HepG2 (cell line): ENCODE results near the gene TUBB. TPM values are rescaled to one million over a fixed set of nuclear protein-coding genes. Genes with fewer than 3 reads are reported as not detected.

Source experiments
- CBX5 ChIP-seq: sonication (generic); formaldehyde crosslinking; IDR thresholded peaks from 2 replicates; pipeline ENCODE4 v1.4.0; 2020; ENCODE audit warnings: missing genetic modification reagents, borderline replicate concordance
- CSRNP1 ChIP-seq: sonication (generic); formaldehyde crosslinking; IDR thresholded peaks from 2 replicates; pipeline ENCODE4 v1.8.1; 2023; ENCODE audit warnings: mild to moderate bottlenecking, missing genetic modification reagents
- CSRNP2 ChIP-seq: sonication (generic); formaldehyde crosslinking; conservative IDR thresholded peaks from 2 replicates; pipeline ENCODE4 v1.8.0; 2022; ENCODE audit warnings: low read depth, missing genetic modification reagents
- GLI4 ChIP-seq: sonication (generic); formaldehyde crosslinking; IDR thresholded peaks from 2 replicates; pipeline ENCODE4 v1.5.1; 2020; ENCODE audit warnings: missing genetic modification reagents, mild to moderate bottlenecking, moderate library complexity, borderline replicate concordance
- KAT2B ChIP-seq: fragments of 150-350 bp; IDR thresholded peaks from 2 replicates; pipeline ENCODE4 v1.6.1; 2014; ENCODE audit warnings: low read depth, low read length, borderline replicate concordance
- KLF6 ChIP-seq: IDR thresholded peaks from 2 replicates; pipeline ENCODE4 v1.8.0; 2016; ENCODE audit warnings: missing biosample characterization, missing genetic modification reagents
- NFE2 ChIP-seq: sonication (generic); formaldehyde crosslinking; IDR thresholded peaks from 2 replicates; pipeline ENCODE4 v1.4.0; 2020; ENCODE audit warnings: missing genetic modification reagents
- NR2F6 ChIP-seq, 2 experiments: IDR thresholded peaks; 2 replicates each; pipeline ENCODE4 v1.6.1; 2016; ENCODE audit warnings: antibody characterized with exemption in 1 of 2, mild to moderate bottlenecking in 1 of 2
- SIX1 ChIP-seq: sonication (generic); formaldehyde crosslinking; IDR thresholded peaks from 2 replicates; pipeline ENCODE4 v1.4.0; 2020; ENCODE audit warnings: missing genetic modification reagents, borderline replicate concordance
- SMAD1 ChIP-seq: sonication (generic); formaldehyde crosslinking; IDR thresholded peaks from 2 replicates; pipeline ENCODE4 v1.4.0; 2020; ENCODE audit warnings: missing genetic modification reagents, low read depth, mild to moderate bottlenecking, borderline replicate concordance
- SMAD9 ChIP-seq: sonication (generic); formaldehyde crosslinking; IDR thresholded peaks from 2 replicates; pipeline ENCODE4 v1.5.1; 2020; ENCODE audit warnings: mild to moderate bottlenecking, missing genetic modification reagents
- ZBTB1 ChIP-seq: sonication (generic); formaldehyde crosslinking; IDR thresholded peaks from 2 replicates; pipeline ENCODE4 v1.4.0; 2020; ENCODE audit warnings: missing genetic modification reagents, borderline replicate concordance
- ZBTB39 ChIP-seq: sonication (generic); formaldehyde crosslinking; IDR thresholded peaks from 2 replicates; pipeline ENCODE4 v1.5.0; 2020; ENCODE audit warnings: missing genetic modification reagents
- ZNF761 ChIP-seq: sonication (generic); formaldehyde crosslinking; conservative IDR thresholded peaks from 2 replicates; pipeline ENCODE4 v1.4.0; 2020; ENCODE audit warnings: mild to moderate bottlenecking, missing genetic modification reagents
- ZNF879 ChIP-seq: sonication (generic); formaldehyde crosslinking; IDR thresholded peaks from 2 replicates; pipeline ENCODE4 v1.8.1; 2023; ENCODE audit warnings: missing genetic modification reagents
- ZSCAN9 ChIP-seq: IDR thresholded peaks from 2 replicates; pipeline ENCODE4 v1.6.1; 2016; ENCODE audit warnings: borderline replicate concordance
- polyA plus RNA-seq, 8 experiments: library from polyadenylated mRNA; depleted of rRNA in 3 of 8; stranded (reverse) in 7 of 8; unstranded in 1 of 8; fragments of >200 nt; fragmentation: Illumina TruSeq in 4 of 8; extraction: Trizol in 4 of 8; gene quantifications; 2 replicates each; pipeline versions ENCODE4 v1.2.1 to v1.2.3, GENCODE V29; 2011 to 2016; ENCODE audit warnings: low read depth in 4 of 8, missing spikeins in 1 of 8, mixed read lengths in 1 of 8; ENCODE audit not compliant: insufficient read depth in 1 of 8
- total RNA-seq, 5 experiments: library from RNA; depleted of rRNA; stranded (reverse); fragments of >200 nt; fragmentation: Illumina TruSeq; extraction: Trizol; gene quantifications; 2 replicates each; pipeline ENCODE4 v1.2.3, GENCODE V29; 2016; ENCODE audit warnings: low read depth in 1 of 5
- TF ChIP-seq, protein P1 (sequence below): sonication (generic); formaldehyde crosslinking; IDR thresholded peaks from 2 replicates; pipeline ENCODE4 v1.4.0; 2020; ENCODE audit warnings: mild to moderate bottlenecking, missing genetic modification reagents, borderline replicate concordance

The TUBB gene
- total and polyA plus RNA-seq, 2 of the 13 experiments (the other 11 are each of a cell fraction or from before 2014, with no cell fraction given), result 911 to 1,163 TPM

DNA sequence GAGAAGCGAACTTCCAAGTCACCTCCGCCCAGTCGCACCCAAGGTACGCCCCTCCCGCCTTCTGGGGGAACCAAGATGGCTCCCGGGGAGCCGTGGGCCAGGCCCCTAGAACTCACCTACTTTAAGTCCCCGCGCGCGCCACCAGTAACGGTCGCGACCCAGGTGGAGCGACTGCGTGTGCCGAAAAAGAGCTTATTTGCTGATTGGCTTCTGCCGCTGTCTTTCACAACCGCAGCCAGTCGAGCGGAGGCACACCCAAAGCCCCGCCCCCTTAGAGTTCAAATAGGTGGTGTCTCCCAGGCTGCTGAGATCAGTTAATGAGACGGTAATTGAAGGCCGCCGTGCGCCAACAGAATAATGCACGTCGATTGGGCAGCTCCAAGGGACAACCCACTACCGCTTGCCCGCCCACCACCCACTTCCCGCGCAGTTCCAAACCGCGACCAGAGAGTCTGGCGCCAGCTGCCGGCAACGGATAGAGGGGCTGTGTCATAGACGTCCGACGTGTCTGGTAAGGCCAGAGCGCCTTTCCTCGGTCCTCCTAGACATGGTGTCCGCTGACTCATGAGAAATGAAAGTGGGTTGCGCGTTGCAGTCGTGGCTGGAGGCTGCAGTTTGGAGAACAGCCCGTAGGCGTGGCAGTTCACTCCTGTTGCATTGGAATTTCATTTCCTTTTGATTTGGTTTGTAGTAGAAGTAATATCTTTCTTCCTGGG is 2.9 kb upstream of the TUBB start, which contains the start of gene MDC1 (continued):
- TF ChIP-seq, protein P1, sequence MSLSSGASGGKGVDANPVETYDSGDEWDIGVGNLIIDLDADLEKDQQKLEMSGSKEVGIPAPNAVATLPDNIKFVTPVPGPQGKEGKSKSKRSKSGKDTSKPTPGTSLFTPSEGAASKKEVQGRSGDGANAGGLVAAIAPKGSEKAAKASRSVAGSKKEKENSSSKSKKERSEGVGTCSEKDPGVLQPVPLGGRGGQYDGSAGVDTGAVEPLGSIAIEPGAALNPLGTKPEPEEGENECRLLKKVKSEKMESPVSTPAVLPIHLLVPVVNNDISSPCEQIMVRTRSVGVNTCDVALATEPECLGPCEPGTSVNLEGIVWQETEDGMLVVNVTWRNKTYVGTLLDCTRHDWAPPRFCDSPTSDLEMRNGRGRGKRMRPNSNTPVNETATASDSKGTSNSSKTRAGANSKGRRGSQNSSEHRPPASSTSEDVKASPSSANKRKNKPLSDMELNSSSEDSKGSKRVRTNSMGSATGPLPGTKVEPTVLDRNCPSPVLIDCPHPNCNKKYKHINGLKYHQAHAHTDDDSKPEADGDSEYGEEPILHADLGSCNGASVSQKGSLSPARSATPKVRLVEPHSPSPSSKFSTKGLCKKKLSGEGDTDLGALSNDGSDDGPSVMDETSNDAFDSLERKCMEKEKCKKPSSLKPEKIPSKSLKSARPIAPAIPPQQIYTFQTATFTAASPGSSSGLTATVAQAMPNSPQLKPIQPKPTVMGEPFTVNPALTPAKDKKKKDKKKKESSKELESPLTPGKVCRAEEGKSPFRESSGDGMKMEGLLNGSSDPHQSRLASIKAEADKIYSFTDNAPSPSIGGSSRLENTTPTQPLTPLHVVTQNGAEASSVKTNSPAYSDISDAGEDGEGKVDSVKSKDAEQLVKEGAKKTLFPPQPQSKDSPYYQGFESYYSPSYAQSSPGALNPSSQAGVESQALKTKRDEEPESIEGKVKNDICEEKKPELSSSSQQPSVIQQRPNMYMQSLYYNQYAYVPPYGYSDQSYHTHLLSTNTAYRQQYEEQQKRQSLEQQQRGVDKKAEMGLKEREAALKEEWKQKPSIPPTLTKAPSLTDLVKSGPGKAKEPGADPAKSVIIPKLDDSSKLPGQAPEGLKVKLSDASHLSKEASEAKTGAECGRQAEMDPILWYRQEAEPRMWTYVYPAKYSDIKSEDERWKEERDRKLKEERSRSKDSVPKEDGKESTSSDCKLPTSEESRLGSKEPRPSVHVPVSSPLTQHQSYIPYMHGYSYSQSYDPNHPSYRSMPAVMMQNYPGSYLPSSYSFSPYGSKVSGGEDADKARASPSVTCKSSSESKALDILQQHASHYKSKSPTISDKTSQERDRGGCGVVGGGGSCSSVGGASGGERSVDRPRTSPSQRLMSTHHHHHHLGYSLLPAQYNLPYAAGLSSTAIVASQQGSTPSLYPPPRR, result peak; percentile 85
- peak; percentile 16; the same call in 1 of the 2 replicates for TF ChIP-seq NR2F6 (IDR thresholded peaks at IDR 0.05)
- peak; percentile 79; the same call in 1 of the 2 replicates for TF ChIP-seq NR2F6 (CRISPR knock-in tag; IDR thresholded peaks at IDR 0.05)
- peak; percentile 78; the same call in 1 of the 2 replicates for TF ChIP-seq KLF6 (CRISPR knock-in tag)
- TF ChIP-seq SMAD1, result peak; percentile 97; the same call in 1 of the 2 replicates
- TF ChIP-seq CSRNP1 (CRISPR knock-in tag), result peak; percentile 94
- 0 out of 2 replicates have a peak, but pooled peaks have one; percentile 23 for TF ChIP-seq SMAD9
- TF ChIP-seq NFE2 (CRISPR knock-in tag), result peak; percentile 69; the same call in 1 of the 2 replicates
- TF ChIP-seq ZBTB39 (CRISPR knock-in tag), result 0 out of 2 replicates have a peak, but pooled peaks have one; percentile 39
- peak; percentile 71; the same call in 1 of the 2 replicates for TF ChIP-seq GLI4 (CRISPR knock-in tag)
- TF ChIP-seq ZNF879, result no peak
- no peak; the same call in 1 of the 2 replicates for TF ChIP-seq SIX1 (CRISPR knock-in tag)
- peak; percentile 98; the same call in 1 of the 2 replicates for TF ChIP-seq CBX5
- TF ChIP-seq KAT2B, result peak; percentile 23; the same call in 1 of the 2 replicates
- TF ChIP-seq CSRNP2 (CRISPR knock-in tag), result no peak; the same call in 1 of the 2 replicates
- no peak for TF ChIP-seq ZBTB1 (CRISPR knock-in tag)
- TF ChIP-seq ZNF761, result peak; percentile 74; the same call in 1 of the 2 replicates
- peak; percentile 97 for TF ChIP-seq ZSCAN9 (CRISPR knock-in tag)
